HepG2 (cell line): ENCODE results near the gene GSK3A. TPM values are rescaled to one million over a fixed set of nuclear protein-coding genes. Genes with fewer than 3 reads are reported as not detected.

Experiments
- CEBPB ChIP-seq: IDR thresholded peaks from 2 replicates; pipeline ENCODE4 v1.6.1; 2011; ENCODE audit warnings: low read depth, low read length, improper control_type of control experiment, borderline replicate concordance
- JARID2 ChIP-seq: sonication (generic); formaldehyde crosslinking; IDR thresholded peaks from 2 replicates; pipeline ENCODE4 v1.8.1; 2023; ENCODE audit warnings: missing genetic modification reagents, inconsistent platforms; ENCODE audit not compliant: insufficient replicate concordance
- KMT2A ChIP-seq: sonication (generic); formaldehyde crosslinking; IDR thresholded peaks from 2 replicates; pipeline ENCODE4 v1.4.0; 2020; ENCODE audit warnings: missing genetic modification reagents
- MAFG ChIP-seq: sonication (generic); formaldehyde crosslinking; IDR thresholded peaks from 2 replicates; pipeline ENCODE4 v1.5.1; 2020; ENCODE audit warnings: mild to moderate bottlenecking, missing genetic modification reagents
- RXRA ChIP-seq: sonication (generic); formaldehyde crosslinking; IDR thresholded peaks from 2 replicates; pipeline ENCODE4 v1.5.1; 2020; ENCODE audit warnings: missing genetic modification reagents
- SAFB2 ChIP-seq: sonication (generic); formaldehyde crosslinking; IDR thresholded peaks from 2 replicates; pipeline ENCODE4 v1.5.1; 2020; ENCODE audit warnings: missing genetic modification reagents, low read depth, mild to moderate bottlenecking, borderline replicate concordance
- ZKSCAN8 ChIP-seq: IDR thresholded peaks from 2 replicates; pipeline ENCODE4 v1.6.1; 2016; ENCODE audit warnings: borderline replicate concordance, missing genetic modification reagents, missing compliant biosample characterization
- ZNF124 ChIP-seq: sonication (generic); formaldehyde crosslinking; IDR thresholded peaks from 2 replicates; pipeline ENCODE4 v1.4.0; 2020; ENCODE audit warnings: missing genetic modification reagents
- ZNF318 ChIP-seq: sonication (generic); formaldehyde crosslinking; IDR thresholded peaks from 2 replicates; pipeline ENCODE4 v1.4.0; 2020; ENCODE audit warnings: mild to moderate bottlenecking, missing genetic modification reagents
- ZNF543 ChIP-seq: sonication (generic); formaldehyde crosslinking; IDR thresholded peaks from 2 replicates; pipeline ENCODE4 v1.4.0; 2020; ENCODE audit warnings: mild to moderate bottlenecking, missing genetic modification reagents
- ZNF646 ChIP-seq: sonication (generic); formaldehyde crosslinking; IDR thresholded peaks from 2 replicates; pipeline ENCODE4 v1.9.0; 2021; ENCODE audit warnings: mild to moderate bottlenecking, missing genetic modification reagents
- ZNF660 ChIP-seq: sonication (generic); formaldehyde crosslinking; IDR thresholded peaks from 2 replicates; pipeline ENCODE4 v1.5.1; 2020; ENCODE audit warnings: mild to moderate bottlenecking, low read depth, missing genetic modification reagents, borderline replicate concordance
- ZNF691 ChIP-seq: sonication (generic); formaldehyde crosslinking; IDR thresholded peaks from 2 replicates; pipeline ENCODE4 v1.4.0; 2020; ENCODE audit warnings: missing genetic modification reagents, low read depth, mild to moderate bottlenecking, borderline replicate concordance
- ZNF772 ChIP-seq: sonication (generic); formaldehyde crosslinking; IDR thresholded peaks from 2 replicates; pipeline ENCODE4 v1.5.0; 2020; ENCODE audit warnings: mild to moderate bottlenecking, missing genetic modification reagents
- polyA plus RNA-seq, 8 experiments: library from polyadenylated mRNA; depleted of rRNA in 3 of 8; stranded (reverse) in 7 of 8; unstranded in 1 of 8; fragments of >200 nt; fragmentation: Illumina TruSeq in 4 of 8; extraction: Trizol in 4 of 8; gene quantifications; 2 replicates each; pipeline versions ENCODE4 v1.2.1 to v1.2.3, GENCODE V29; 2011 to 2016; ENCODE audit warnings: low read depth in 4 of 8, missing spikeins in 1 of 8, mixed read lengths in 1 of 8; ENCODE audit not compliant: insufficient read depth in 1 of 8
- total RNA-seq, 5 experiments: library from RNA; depleted of rRNA; stranded (reverse); fragments of >200 nt; fragmentation: Illumina TruSeq; extraction: Trizol; gene quantifications; 2 replicates each; pipeline ENCODE4 v1.2.3, GENCODE V29; 2016; ENCODE audit warnings: low read depth in 1 of 5

GSK3A gene
- total and polyA plus RNA-seq, 2 of the 13 experiments (the other 11 are each of a cell fraction or from before 2014, with no cell fraction given) = 16.9 to 52.5 TPM

GRCh38 chr19:42246922-42247639 lies 4.7 kb upstream of the GSK3A start (continued):
- TF ChIP-seq ZNF318 (CRISPR knock-in tag) (0 out of 2 replicates have a peak, but pooled peaks have one; percentile 15), ZNF772 (CRISPR knock-in tag) (no peak), MAFG (CRISPR knock-in tag) (no peak), ZNF646 (CRISPR knock-in tag) (no peak), RXRA (0 out of 2 replicates have a peak, but pooled peaks have one; percentile 20), ZNF543 (CRISPR knock-in tag) (no peak), JARID2 (no peak), CEBPB (no peak), ZNF124 (CRISPR knock-in tag) (no peak), SAFB2 (CRISPR knock-in tag) (no peak), KMT2A (CRISPR knock-in tag) (no peak), ZKSCAN8 (CRISPR knock-in tag) (no peak), ZNF660 (no peak), ZNF691 (CRISPR knock-in tag) (no peak)
